Measurements from ENCODE around the gene AMPD2. TPM values are rescaled to one million over a fixed set of nuclear protein-coding genes. Genes with fewer than 3 reads are reported as not detected.
"Not testable (repeated sequence)": the region's sequence is repeated elsewhere in the genome, so short reads cannot be mapped to it uniquely, and the experiment has no call there.

AMPD2 gene
- polyA plus RNA-seq, 2 of the 4 experiments (the other 2 are of a cell fraction), result 19.3 to 47.2 TPM

DNA sequence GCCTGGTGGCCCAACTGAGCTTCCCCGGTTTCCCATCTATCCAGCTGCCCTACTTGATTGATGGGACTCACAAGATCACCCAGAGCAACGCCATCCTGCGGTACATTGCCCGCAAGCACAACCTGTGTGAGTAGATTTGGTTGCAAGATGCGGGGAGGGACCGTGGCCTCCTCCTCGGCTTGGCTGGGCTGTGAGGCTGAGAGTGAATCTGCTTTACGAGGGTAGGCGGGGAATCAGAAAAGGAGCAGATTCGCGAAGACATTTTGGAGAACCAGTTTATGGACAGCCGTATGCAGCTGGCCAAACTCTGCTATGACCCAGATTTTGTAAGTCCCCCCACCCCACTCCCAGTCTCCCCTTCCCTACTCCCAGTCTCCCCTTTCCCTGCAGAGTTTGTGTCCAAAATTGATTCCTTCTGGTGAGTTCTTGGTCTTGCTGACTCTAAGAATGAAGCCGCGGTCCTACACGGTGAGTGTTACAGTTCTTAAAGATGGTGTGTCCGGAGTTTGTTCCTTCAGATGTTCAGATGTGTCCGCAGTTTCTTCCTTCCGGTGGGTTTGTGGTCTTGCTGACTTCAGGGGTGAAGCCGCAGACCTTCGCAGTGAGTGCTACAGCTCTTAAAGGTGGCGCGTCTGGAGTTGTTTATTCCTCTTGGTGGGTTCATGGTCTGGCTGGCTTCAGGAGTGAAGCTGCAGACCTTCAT lies 49.8 kb downstream of the AMPD2 start:
- FAIRE-seq, result no peak

DNA sequence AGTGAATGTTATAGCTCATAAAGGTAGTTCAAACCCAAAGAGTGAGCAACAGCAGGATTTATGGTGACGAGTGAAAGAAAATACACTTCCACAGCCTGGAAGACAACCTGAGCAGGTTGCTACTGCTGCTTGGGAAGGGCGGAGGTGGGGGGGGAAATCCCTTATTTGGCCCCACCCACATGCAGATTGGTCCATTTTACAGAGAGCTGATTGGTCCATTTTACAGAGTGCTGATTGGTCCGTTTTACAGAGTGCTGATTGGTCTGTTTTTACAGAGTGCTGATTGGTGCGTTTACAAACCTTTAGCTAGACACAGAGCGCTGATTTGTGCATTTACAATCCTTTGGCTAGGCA lies 50.3 kb downstream of the AMPD2 start:
- H3K4me3 ChIP-seq; CTCF ChIA-PET; H3K4me2 ChIP-seq; ATAC-seq; DNase-seq (ENCODE audit: low read depth in 1 of 2, low spot score in 1 of 2); H3K9me3 ChIP-seq; H3K27ac ChIP-seq; H3K4me1 ChIP-seq; FAIRE-seq: not testable (repeated sequence)
- 81% methylated on average over 5 of the region's 5 CpGs for WGBS (ENCODE audit: missing lambda C conversion rate)
- POLR2A ChIA-PET, result interaction anchor here (0.6 kb wide), 1 partner anchor 50 kb away, joined by 3 read pairs; no protein-coding TSS in a partner anchor

More for the DNA sequence above, 49.8 kb downstream of the AMPD2 start:
- ChIA-PET POLR2A (no interaction called here), CTCF (no interaction called here)
- Histone ChIP-seq H3K4me3 (no peak overlapping the region), H3K9me3 (no peaks in the 10 kb centered on the region), H3K4me2 (no peak overlapping the region), H3K4me1 (no peaks in the 10 kb centered on the region), H3K27ac (no peak overlapping the region)
- TF ChIP-seq, protein P1, sequence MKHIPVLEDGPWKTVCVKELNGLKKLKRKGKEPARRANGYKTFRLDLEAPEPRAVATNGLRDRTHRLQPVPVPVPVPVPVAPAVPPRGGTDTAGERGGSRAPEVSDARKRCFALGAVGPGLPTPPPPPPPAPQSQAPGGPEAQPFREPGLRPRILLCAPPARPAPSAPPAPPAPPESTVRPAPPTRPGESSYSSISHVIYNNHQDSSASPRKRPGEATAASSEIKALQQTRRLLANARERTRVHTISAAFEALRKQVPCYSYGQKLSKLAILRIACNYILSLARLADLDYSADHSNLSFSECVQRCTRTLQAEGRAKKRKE (CRISPR knock-in tag; IDR thresholded peaks at IDR 0.05; ENCODE audit: low read depth), result no peak
- TF ChIP-seq RAD21 (conservative IDR thresholded peaks at IDR 0.05 in 1 of 2, IDR thresholded peaks at IDR 0.05 in 1 of 2), result no peak
- TF ChIP-seq KDM5A (IDR thresholded peaks at IDR 0.05), result no peak
- no peak for TF ChIP-seq HDAC2 (IDR thresholded peaks at IDR 0.05)
- TF ChIP-seq KDM1A (IDR thresholded peaks at IDR 0.05; ENCODE audit: low read depth), result no peak
- TF ChIP-seq, protein P2, sequence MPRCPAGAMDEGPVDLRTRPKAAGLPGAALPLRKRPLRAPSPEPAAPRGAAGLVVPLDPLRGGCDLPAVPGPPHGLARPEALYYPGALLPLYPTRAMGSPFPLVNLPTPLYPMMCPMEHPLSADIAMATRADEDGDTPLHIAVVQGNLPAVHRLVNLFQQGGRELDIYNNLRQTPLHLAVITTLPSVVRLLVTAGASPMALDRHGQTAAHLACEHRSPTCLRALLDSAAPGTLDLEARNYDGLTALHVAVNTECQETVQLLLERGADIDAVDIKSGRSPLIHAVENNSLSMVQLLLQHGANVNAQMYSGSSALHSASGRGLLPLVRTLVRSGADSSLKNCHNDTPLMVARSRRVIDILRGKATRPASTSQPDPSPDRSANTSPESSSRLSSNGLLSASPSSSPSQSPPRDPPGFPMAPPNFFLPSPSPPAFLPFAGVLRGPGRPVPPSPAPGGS (IDR thresholded peaks at IDR 0.05), result no peak
- TF ChIP-seq MAFK (IDR thresholded peaks at IDR 0.05; ENCODE audit: partially characterized antibody), result no peak
- no peak for TF ChIP-seq FOSL2 (IDR thresholded peaks at IDR 0.05)
- TF ChIP-seq FOSL2 (CRISPR knock-in tag; IDR thresholded peaks at IDR 0.05), result no peak
- TF ChIP-seq TP53 (CRISPR knock-in tag; IDR thresholded peaks at IDR 0.05), result no peak
- TF ChIP-seq, protein P3, sequence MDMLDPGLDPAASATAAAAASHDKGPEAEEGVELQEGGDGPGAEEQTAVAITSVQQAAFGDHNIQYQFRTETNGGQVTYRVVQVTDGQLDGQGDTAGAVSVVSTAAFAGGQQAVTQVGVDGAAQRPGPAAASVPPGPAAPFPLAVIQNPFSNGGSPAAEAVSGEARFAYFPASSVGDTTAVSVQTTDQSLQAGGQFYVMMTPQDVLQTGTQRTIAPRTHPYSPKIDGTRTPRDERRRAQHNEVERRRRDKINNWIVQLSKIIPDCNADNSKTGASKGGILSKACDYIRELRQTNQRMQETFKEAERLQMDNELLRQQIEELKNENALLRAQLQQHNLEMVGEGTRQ (IDR thresholded peaks at IDR 0.05), result no peak
- no peak for TF ChIP-seq ZSCAN20 (CRISPR knock-in tag; IDR thresholded peaks at IDR 0.05)
- TF ChIP-seq, protein P4, sequence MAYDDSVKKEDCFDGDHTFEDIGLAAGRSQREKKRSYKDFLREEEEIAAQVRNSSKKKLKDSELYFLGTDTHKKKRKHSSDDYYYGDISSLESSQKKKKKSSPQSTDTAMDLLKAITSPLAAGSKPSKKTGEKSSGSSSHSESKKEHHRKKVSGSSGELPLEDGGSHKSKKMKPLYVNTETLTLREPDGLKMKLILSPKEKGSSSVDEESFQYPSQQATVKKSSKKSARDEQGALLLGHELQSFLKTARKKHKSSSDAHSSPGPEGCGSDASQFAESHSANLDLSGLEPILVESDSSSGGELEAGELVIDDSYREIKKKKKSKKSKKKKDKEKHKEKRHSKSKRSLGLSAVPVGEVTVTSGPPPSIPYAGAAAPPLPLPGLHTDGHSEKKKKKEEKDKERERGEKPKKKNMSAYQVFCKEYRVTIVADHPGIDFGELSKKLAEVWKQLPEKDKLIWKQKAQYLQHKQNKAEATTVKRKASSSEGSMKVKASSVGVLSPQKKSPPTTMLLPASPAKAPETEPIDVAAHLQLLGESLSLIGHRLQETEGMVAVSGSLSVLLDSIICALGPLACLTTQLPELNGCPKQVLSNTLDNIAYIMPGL (CRISPR knock-in tag; IDR thresholded peaks at IDR 0.05; ENCODE audit: borderline replicate concordance), result no peak
- TF ChIP-seq EHMT2 (IDR thresholded peaks at IDR 0.05; ENCODE audit: low read depth), result no peak
- TF ChIP-seq MAZ (IDR thresholded peaks at IDR 0.05; ENCODE audit: borderline replicate concordance, low read depth, low read length), result no peak
- TF ChIP-seq, protein P5, sequence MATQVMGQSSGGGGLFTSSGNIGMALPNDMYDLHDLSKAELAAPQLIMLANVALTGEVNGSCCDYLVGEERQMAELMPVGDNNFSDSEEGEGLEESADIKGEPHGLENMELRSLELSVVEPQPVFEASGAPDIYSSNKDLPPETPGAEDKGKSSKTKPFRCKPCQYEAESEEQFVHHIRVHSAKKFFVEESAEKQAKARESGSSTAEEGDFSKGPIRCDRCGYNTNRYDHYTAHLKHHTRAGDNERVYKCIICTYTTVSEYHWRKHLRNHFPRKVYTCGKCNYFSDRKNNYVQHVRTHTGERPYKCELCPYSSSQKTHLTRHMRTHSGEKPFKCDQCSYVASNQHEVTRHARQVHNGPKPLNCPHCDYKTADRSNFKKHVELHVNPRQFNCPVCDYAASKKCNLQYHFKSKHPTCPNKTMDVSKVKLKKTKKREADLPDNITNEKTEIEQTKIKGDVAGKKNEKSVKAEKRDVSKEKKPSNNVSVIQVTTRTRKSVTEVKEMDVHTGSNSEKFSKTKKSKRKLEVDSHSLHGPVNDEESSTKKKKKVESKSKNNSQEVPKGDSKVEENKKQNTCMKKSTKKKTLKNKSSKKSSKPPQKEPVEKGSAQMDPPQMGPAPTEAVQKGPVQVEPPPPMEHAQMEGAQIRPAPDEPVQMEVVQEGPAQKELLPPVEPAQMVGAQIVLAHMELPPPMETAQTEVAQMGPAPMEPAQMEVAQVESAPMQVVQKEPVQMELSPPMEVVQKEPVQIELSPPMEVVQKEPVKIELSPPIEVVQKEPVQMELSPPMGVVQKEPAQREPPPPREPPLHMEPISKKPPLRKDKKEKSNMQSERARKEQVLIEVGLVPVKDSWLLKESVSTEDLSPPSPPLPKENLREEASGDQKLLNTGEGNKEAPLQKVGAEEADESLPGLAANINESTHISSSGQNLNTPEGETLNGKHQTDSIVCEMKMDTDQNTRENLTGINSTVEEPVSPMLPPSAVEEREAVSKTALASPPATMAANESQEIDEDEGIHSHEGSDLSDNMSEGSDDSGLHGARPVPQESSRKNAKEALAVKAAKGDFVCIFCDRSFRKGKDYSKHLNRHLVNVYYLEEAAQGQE (IDR thresholded peaks at IDR 0.05), result no peak
- ATAC-seq, result no peak
- no peak for DNase-seq (ENCODE audit: low read depth in 1 of 2, low spot score in 1 of 2)
- WGBS (ENCODE audit: missing lambda C conversion rate), result 93% methylated on average over 21 of the region's 22 CpGs
